ENCODE results near the gene HIF1AN.

- no peak for TF ChIP-seq CTCF (IDR thresholded peaks at IDR 0.05)
- no peak for TF ChIP-seq POLR2A (IDR thresholded peaks at IDR 0.05)
These were observed 48.2 kb upstream of the HIF1AN start for GRCh38 chr10:100487529-100487928.

Measured in Peyer's patch (tissue), 4 donors.